ENCODE measurements around the gene AQP4. TPM values are rescaled to one million over a fixed set of nuclear protein-coding genes. Genes with fewer than 3 reads are reported as not detected.

The AQP4 gene
- total RNA-seq, 4 donors from 2014 or later = 1.5 TPM; not detected in 3

- Histone ChIP-seq H3K9me3 (no peaks in the 10 kb centered on the region), H3K27ac (no peak overlapping the region), H3K4me3 (no peak overlapping the region), H3K36me3 (no peaks in the 10 kb centered on the region), H3K27me3 (no peaks in the 10 kb centered on the region), H3K4me1 (no peaks in the 10 kb centered on the region)
- TF ChIP-seq POLR2A (IDR thresholded peaks at IDR 0.05) (no peak), CTCF (IDR thresholded peaks at IDR 0.05) (no peak)
- DNase-seq = no peak
Observed at GRCh38 chr18:26901020-26901419, 35.5 kb upstream of the AQP4 start.

- TF ChIP-seq CTCF (IDR thresholded peaks at IDR 0.05) (no peak), POLR2A (IDR thresholded peaks at IDR 0.05) (no peak)
- no peak for DNase-seq
- H3K27ac ChIP-seq = no peak overlapping the region
- H3K36me3 ChIP-seq = no peaks in the 10 kb centered on the region
- H3K4me1 ChIP-seq = no peaks in the 10 kb centered on the region
- H3K4me3 ChIP-seq = no peak overlapping the region
- no peaks in the 10 kb centered on the region for H3K27me3 ChIP-seq
- H3K9me3 ChIP-seq = no peaks in the 10 kb centered on the region
Observed at GRCh38 chr18:26894426-26894825, 28.9 kb upstream of the AQP4 start.

GRCh38 chr18:26893996-26894395, 28.5 kb upstream of the AQP4 start:
- no peak overlapping the region for H3K4me3 ChIP-seq
- no peak for DNase-seq
- no peaks in the 10 kb centered on the region for H3K27me3 ChIP-seq
- no peak for TF ChIP-seq POLR2A (IDR thresholded peaks at IDR 0.05)
- no peaks in the 10 kb centered on the region for H3K4me1 ChIP-seq
- no peaks in the 10 kb centered on the region for H3K36me3 ChIP-seq
- H3K9me3 ChIP-seq = no peaks in the 10 kb centered on the region
- no peak overlapping the region for H3K27ac ChIP-seq

GRCh38 chr18:26888259-26888658, 22.8 kb upstream of the AQP4 start:
- no peaks in the 10 kb centered on the region for H3K27me3 ChIP-seq
- no peak for TF ChIP-seq CTCF (IDR thresholded peaks at IDR 0.05)
- TF ChIP-seq POLR2A (IDR thresholded peaks at IDR 0.05) = no peak
- H3K4me1 ChIP-seq = no peaks in the 10 kb centered on the region
- H3K9me3 ChIP-seq = no peaks in the 10 kb centered on the region
- no peak overlapping the region for H3K27ac ChIP-seq
- no peaks in the 10 kb centered on the region for H3K36me3 ChIP-seq
- no peak for DNase-seq
- H3K4me3 ChIP-seq = no peak overlapping the region

GRCh38 chr18:26875040-26875654, 9.6 kb upstream of the AQP4 start:
- H3K4me1 ChIP-seq = no peaks in the 10 kb centered on the region
- DNase-seq = no peak
- no peaks in the 10 kb centered on the region for H3K27me3 ChIP-seq
- peak overlapping the region in 2 of 4 donors; percentile 33 to 55 for H3K27ac ChIP-seq
- no peak overlapping the region for H3K4me3 ChIP-seq
- TF ChIP-seq POLR2A (IDR thresholded peaks at IDR 0.05) (no peak), CTCF (IDR thresholded peaks at IDR 0.05) (no peak)
- no peaks in the 10 kb centered on the region for H3K9me3 ChIP-seq
- H3K36me3 ChIP-seq = no peaks in the 10 kb centered on the region

- Histone ChIP-seq H3K4me3 (no peak overlapping the region), H3K27ac (peak overlapping the region in 1 of 4 donors; percentile 55), H3K36me3 (no peaks in the 10 kb centered on the region), H3K27me3 (no peaks in the 10 kb centered on the region), H3K4me1 (no peaks in the 10 kb centered on the region), H3K9me3 (no peaks in the 10 kb centered on the region)
- TF ChIP-seq POLR2A (IDR thresholded peaks at IDR 0.05) = no peak
- TF ChIP-seq CTCF (IDR thresholded peaks at IDR 0.05) = no peak
- DNase-seq = no peak
Observed at GRCh38 chr18:26874283-26874682, 8.8 kb upstream of the AQP4 start.

Data from Peyer's patch (tissue), 4 donors.